Keratinocyte (primary cell): ENCODE measurements around the gene CORO2A. TPM values are rescaled to one million over a fixed set of nuclear protein-coding genes. Genes with fewer than 3 reads are reported as not detected.

Experiments
- DNase-seq: peaks from one replicate; pipeline ENCODE4 v3.0.0-alpha.2; 2011; ENCODE audit warnings: low read depth, missing footprints, low spot score
- FAIRE-seq: peaks from 2 replicates; lab custom pipeline; 2011; peaks lifted over from hg19 to GRCh38; lab: Jason Lieb, UNC
- H2AFZ ChIP-seq: 2 replicates; pipeline ENCODE4 v1.6.0; 2012; ENCODE audit warnings: low read length, control low read depth, inconsistent platforms; ENCODE audit not compliant: control insufficient read depth
- H3K27ac ChIP-seq: 2 replicates; pipeline ENCODE4 v1.5.1; 2011; ENCODE audit warnings: low read length; ENCODE audit not compliant: control insufficient read depth, insufficient read depth
- H3K27me3 ChIP-seq: 3 replicates; pipeline ENCODE4 v1.6.0; 2011; ENCODE audit warnings: low read length; ENCODE audit not compliant: control insufficient read depth, insufficient read depth; ENCODE audit errors: extremely low read depth
- H3K36me3 ChIP-seq, 2 experiments: 2 replicates in 1 of 2; 3 replicates in 1 of 2; pipeline ENCODE4 v1.5.1; 2011; ENCODE audit warnings: low read length in 2 of 2, mild to moderate bottlenecking in 1 of 2; ENCODE audit not compliant: control insufficient read depth in 2 of 2, insufficient read depth in 2 of 2; ENCODE audit errors: extremely low read depth in 1 of 2
- H3K4me1 ChIP-seq: 3 replicates; pipeline ENCODE4 v1.5.1; 2011; ENCODE audit warnings: low read length; ENCODE audit not compliant: control insufficient read depth, insufficient read depth; ENCODE audit errors: extremely low read depth
- H3K4me2 ChIP-seq: 3 replicates; pipeline ENCODE4 v1.6.0; 2011; ENCODE audit warnings: low read depth, low read length; ENCODE audit not compliant: control insufficient read depth, insufficient read depth; ENCODE audit errors: extremely low read depth
- H3K4me3 ChIP-seq, 3 experiments: fragments of 200-600 bp in 1 of 3; sonication (generic) in 1 of 3; 2 replicates in 2 of 3; 3 replicates in 1 of 3; pipeline ENCODE4 v1.5.1; 2011 to 2016; ENCODE audit warnings: low read length in 3 of 3, mild to moderate bottlenecking in 3 of 3, control low read depth in 2 of 3, inconsistent platforms in 1 of 3, low read depth in 1 of 3, mixed read lengths in 1 of 3, mixed run types in 1 of 3, moderate library complexity in 1 of 3; ENCODE audit not compliant: control insufficient read depth in 2 of 3, insufficient read depth in 2 of 3; ENCODE audit errors: extremely low read depth in 1 of 3
- H3K79me2 ChIP-seq: 2 replicates; pipeline ENCODE4 v1.6.0; 2012; ENCODE audit warnings: low read length; ENCODE audit not compliant: control insufficient read depth, insufficient read depth
- H3K9ac ChIP-seq: 3 replicates; pipeline ENCODE4 v1.6.0; 2011; ENCODE audit warnings: low read length; ENCODE audit not compliant: control insufficient read depth, insufficient read depth; ENCODE audit errors: extremely low read depth
- H3K9me1 ChIP-seq: 3 replicates; pipeline ENCODE4 v1.6.0; 2011; ENCODE audit warnings: low read length; ENCODE audit not compliant: control insufficient read depth, insufficient read depth; ENCODE audit errors: extremely low read depth
- H3K9me3 ChIP-seq: 2 replicates; pipeline ENCODE4 v1.5.1; 2012; ENCODE audit warnings: low read depth, low read length; ENCODE audit not compliant: control insufficient read depth
- H4K20me1 ChIP-seq: 3 replicates; pipeline ENCODE4 v1.6.0; 2011; ENCODE audit warnings: low read length; ENCODE audit not compliant: control insufficient read depth, insufficient read depth; ENCODE audit errors: extremely low read depth
- EZH2 ChIP-seq: IDR thresholded peaks from one replicate; pipeline ENCODE4 v1.6.1; 2012; ENCODE audit warnings: inconsistent platforms, mild to moderate bottlenecking, low read length, moderate library complexity
- dilution Hi-C: fragments of 300-500 bp; cut with MboI; formaldehyde crosslinking; loops from one replicate; pipeline ENCODE4 v1.7.0; 2020; ENCODE audit warnings: low sequenced_read_pairs; ENCODE audit not compliant: extremely low pct_ligation_motif_present
- polyA plus RNA-seq, 5 experiments: library from polyadenylated mRNA; depleted of rRNA in 3 of 5; stranded (reverse) in 3 of 5; stranded (forward) in 1 of 5; unstranded in 1 of 5; fragments of >200 nt; gene quantifications; 1 replicate in 1 of 5; 2 replicates in 3 of 5; 3 replicates in 1 of 5; pipeline versions ENCODE4 v1.2.1 to v1.2.3, GENCODE V29; 2011 to 2012; ENCODE audit warnings: missing spikeins in 2 of 5, low read depth in 1 of 5, low replicate concordance in 1 of 5
- TF ChIP-seq, protein P1 (sequence below), 3 experiments: IDR thresholded peaks in 1 of 3; conservative IDR thresholded peaks in 1 of 3; optimal IDR thresholded peaks in 1 of 3; 2 replicates in 2 of 3; 3 replicates in 1 of 3; pipeline versions ENCODE3 to v1.5.1; 2011; ENCODE audit warnings: low read length in 3 of 3, mild to moderate bottlenecking in 3 of 3, moderate library complexity in 2 of 3, control low read depth in 1 of 3, inconsistent platforms in 1 of 3; ENCODE audit not compliant: insufficient read depth in 2 of 3; ENCODE audit errors: extremely low read depth in 1 of 3

Gene CORO2A
- polyA plus RNA-seq, 1 donor (not counting 4 experiments of a cell fraction or from before 2014, with no cell fraction given), result 31.7 TPM

DNA sequence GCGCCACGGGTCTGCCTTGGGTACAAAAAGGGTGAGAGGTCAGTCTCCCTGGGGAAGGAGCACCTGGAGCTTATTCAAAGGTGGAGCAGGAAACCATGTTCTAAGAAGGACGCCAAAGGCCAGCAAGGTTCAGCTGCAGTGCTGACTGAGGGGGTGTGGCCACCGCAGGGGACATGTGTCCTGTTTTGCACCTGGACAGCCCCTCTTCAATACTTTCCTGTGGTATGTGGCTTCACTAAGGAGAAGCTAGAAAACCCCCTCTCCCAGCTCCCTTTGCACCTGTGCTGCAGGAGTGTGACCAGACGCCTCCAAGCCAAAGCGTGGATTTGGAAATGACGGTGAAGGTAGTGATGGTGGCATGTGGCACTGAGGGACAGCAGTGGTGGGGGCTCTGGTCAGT lies 97.0 kb downstream of the CORO2A start:
- Histone ChIP-seq H3K4me3 (no peak overlapping the region), H3K9ac (no peak overlapping the region), H3K4me2 (no peak overlapping the region), H3K36me3 (peaks cover 15 to 20% of the 10 kb centered on the region in 2 experiments), H3K79me2 (peaks cover 1% of the 10 kb centered on the region), H3K9me1 (peaks cover 2% of the 10 kb centered on the region), H3K4me1 (peaks cover 24% of the 10 kb centered on the region), H2AFZ (no peak overlapping the region), H3K9me3 (no peaks in the 10 kb centered on the region), H3K27me3 (no peaks in the 10 kb centered on the region), H3K27ac (no peak overlapping the region), H4K20me1 (no peaks in the 10 kb centered on the region)
- TF ChIP-seq EZH2, result no peak
- TF ChIP-seq, protein P1, sequence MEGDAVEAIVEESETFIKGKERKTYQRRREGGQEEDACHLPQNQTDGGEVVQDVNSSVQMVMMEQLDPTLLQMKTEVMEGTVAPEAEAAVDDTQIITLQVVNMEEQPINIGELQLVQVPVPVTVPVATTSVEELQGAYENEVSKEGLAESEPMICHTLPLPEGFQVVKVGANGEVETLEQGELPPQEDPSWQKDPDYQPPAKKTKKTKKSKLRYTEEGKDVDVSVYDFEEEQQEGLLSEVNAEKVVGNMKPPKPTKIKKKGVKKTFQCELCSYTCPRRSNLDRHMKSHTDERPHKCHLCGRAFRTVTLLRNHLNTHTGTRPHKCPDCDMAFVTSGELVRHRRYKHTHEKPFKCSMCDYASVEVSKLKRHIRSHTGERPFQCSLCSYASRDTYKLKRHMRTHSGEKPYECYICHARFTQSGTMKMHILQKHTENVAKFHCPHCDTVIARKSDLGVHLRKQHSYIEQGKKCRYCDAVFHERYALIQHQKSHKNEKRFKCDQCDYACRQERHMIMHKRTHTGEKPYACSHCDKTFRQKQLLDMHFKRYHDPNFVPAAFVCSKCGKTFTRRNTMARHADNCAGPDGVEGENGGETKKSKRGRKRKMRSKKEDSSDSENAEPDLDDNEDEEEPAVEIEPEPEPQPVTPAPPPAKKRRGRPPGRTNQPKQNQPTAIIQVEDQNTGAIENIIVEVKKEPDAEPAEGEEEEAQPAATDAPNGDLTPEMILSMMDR (optimal IDR thresholded peaks at IDR 0.05 in 1 of 3, IDR thresholded peaks at IDR 0.05 in 1 of 3, conservative IDR thresholded peaks at IDR 0.05 in 1 of 3; ENCODE audit: extremely low read depth in 1 of 3, insufficient read depth in 2 of 3, low read length in 3 of 3), result no peak
- dilution Hi-C loops, result no loop called here
- DNase-seq (no peak), FAIRE-seq (no peak)

DNA sequence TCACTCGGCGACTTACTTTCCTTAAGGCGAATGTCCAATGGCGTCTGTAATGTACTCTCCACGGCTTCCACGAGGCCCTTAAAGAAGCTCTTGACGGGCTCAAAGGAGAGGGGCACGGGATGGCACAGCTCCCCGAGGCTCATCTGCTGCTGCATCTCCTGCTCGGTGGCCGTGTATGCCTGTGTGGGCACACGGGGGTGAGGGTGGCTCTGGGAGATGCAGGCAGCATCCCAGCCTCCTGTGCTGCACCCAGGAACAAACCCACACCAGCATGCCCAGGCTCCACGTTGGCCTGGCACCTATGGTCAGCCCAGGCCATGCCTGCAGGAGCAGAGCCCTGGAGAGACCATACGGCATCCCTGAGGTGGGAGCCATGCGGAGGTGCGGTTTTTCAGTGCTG lies 97.6 kb downstream of the CORO2A start:
- DNase-seq, result no peak
- Histone ChIP-seq H3K4me2 (no peak overlapping the region), H3K9ac (no peak overlapping the region), H3K4me1 (peaks cover 19% of the 10 kb centered on the region), H3K9me3 (no peaks in the 10 kb centered on the region), H3K4me3 (no peak overlapping the region), H4K20me1 (no peaks in the 10 kb centered on the region), H2AFZ (no peak overlapping the region), H3K36me3 (peaks cover 15 to 20% of the 10 kb centered on the region in 2 experiments), H3K27ac (no peak overlapping the region), H3K9me1 (peaks cover 2% of the 10 kb centered on the region), H3K27me3 (no peaks in the 10 kb centered on the region), H3K79me2 (peaks cover 1% of the 10 kb centered on the region)
- TF ChIP-seq EZH2, result no peak
- TF ChIP-seq, protein P1 (optimal IDR thresholded peaks at IDR 0.05 in 1 of 3, IDR thresholded peaks at IDR 0.05 in 1 of 3, conservative IDR thresholded peaks at IDR 0.05 in 1 of 3; ENCODE audit: extremely low read depth in 1 of 3, insufficient read depth in 2 of 3, low read length in 3 of 3), result no peak
- dilution Hi-C loops, result no loop called here
- FAIRE-seq, result no peak
